ENCODE data around the gene GDI1.

Gene GDI1

DNA sequence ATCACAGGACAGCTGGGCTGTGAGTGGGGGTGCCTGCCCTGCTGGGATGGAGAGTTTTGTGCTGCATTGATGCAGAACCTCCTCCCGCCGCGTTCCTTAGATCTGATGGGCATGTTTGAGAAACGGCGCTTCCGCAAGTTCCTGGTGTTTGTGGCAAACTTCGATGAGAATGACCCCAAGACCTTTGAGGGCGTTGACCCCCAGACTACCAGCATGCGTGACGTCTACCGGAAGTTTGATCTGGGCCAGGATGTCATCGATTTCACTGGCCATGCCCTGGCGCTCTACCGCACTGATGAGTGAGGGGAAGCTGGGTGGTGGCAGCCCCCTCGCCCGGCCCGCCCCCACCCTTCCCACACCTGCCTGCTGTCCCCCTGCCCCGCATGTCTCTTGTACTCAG is 2.9 kb downstream of the GDI1 start:
- DNase-seq, result no peak

- no peak for DNase-seq
Observed at GRCh38 chrX:154440623-154441357, 3.8 kb downstream of the GDI1 start.

DNA sequence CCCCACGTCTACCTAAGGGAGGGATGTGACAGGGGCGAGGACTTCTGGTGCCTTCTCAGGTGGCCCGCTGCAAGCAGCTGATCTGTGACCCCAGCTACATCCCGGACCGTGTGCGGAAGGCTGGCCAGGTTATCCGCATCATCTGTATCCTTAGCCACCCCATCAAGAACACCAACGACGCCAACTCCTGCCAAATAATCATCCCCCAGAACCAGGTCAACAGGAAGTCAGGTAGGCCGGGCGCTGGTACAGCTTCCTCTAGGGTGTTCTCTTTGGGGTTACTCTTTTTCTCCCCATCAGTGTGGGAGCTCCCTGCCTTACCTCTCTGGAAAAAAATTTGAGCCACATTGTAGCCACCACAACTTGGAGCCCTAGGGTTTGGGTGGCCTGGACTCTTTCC is 4.6 kb downstream of the GDI1 start:
- DNase-seq, result no peak

GRCh38 chrX:154441984-154442707 is 5.2 kb downstream of the GDI1 start:
- DNase-seq, result no peak

- no peak for DNase-seq
Observed at GRCh38 chrX:154443479-154443910, 6.5 kb downstream of the GDI1 start.

DNA sequence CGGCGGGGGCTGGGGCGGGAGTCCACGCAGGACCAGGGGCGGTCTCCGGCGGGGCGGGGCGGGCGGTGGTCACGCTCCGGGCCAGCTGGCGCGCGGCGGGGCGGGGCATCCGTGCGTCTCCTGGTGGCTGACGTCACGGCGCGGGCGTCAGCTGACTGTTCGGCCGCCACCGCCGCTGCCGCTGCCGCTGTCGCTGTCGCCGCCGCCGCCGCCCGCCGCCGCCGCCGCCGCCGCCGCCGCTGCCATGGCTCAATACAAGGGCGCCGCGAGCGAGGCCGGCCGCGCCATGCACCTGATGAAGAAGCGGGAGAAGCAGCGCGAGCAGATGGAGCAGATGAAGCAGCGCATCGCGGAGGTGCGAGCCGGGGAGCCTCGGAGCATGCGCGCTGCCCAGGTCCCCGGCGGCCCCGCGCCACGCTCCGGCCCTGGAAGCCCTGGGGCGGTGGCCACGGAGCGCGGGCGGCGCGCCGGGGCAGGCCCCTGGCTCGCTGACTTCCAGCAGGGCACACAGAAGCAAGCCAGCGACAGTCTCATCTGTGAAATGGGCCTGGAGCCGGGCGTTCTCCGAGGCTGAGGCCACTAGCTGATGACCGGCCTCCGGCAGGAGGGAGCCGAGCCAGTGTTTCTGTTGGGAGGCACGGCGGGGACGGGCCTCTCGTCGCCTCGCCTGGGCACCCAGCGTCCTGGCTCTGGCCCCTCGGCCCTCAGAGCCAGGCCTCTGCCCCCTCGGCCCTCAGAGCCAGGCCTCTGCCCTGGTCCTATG is 7.2 kb downstream of the GDI1 start, which contains the start of gene FAM50A:
Gene FAM50A, plus strand, starts transcription at position 150 of the 763 bp plus-strand sequence. Its CDS starts 95 bp downstream, at position 245.
- peak; percentile 72 for DNase-seq

- no peak for DNase-seq
Observed at GRCh38 chrX:154444755-154445246, 7.8 kb downstream of the GDI1 start.

- DNase-seq, result no peak
Observed at GRCh38 chrX:154445776-154446175, 8.8 kb downstream of the GDI1 start.

GRCh38 chrX:154446430-154446829 is 9.5 kb downstream of the GDI1 start:
- no peak for DNase-seq

DNA sequence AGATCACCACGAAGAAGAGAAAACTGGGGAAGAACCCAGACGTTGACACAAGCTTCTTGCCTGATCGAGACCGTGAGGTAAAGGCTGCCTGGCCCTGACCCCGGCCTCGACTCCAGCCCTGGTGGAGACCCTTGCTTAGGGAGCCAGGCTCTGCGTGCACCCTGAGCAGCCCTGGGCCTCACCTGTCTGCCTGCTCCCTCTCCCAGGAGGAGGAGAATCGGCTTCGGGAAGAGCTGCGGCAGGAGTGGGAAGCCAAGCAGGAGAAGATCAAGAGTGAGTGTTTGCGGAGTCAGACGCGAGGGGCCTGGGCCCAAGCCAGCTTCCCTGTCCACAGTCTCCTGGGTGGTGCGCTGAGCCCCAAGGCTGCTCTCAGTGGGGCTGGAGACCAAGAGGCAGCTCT is 11.5 kb downstream of the GDI1 start:
- DNase-seq, result no peak

DNA sequence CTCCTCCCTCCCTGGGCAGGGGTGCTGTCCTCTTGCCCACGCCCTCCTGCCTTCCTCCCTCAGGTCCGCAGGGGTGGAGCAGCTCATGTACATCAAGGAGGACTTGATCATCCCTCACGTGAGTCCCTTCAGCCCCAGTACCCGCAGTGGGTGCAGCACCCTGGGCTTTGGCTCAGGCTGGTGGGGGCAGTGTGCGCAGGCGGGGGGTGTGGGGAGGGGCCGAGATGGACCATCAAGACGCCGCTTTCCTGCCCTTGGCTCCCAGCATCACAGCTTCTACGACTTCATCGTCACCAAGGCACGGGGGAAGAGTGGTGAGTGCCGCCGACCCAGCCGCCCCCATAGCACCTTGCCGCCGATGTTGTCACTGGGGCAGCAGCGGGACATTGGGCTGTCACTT is 12.7 kb downstream of the GDI1 start:
- DNase-seq, result no peak

DNA sequence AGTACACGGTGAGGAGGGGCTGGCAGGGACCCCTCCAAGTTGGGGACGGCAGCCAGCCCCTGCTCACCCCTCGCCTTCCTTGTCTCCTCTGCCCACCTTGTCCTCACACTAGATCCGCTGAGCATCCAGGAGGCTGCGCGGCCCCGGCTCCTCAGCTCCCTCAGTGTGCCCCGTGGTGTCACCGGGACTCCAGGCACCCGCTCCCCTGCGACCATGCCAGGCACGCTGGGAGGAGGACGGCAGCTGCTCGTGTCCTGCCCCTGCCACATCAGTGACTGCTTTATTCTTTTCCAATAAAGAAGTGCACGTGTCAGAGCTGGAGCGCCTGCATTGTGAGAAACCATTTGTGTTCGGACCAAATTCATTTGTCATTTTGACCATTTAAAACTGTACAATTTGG is 13.4 kb downstream of the GDI1 start:
- DNase-seq, result no peak

- DNase-seq, result no peak
Observed at GRCh38 chrX:154452823-154453222, 15.9 kb downstream of the GDI1 start.

DNA sequence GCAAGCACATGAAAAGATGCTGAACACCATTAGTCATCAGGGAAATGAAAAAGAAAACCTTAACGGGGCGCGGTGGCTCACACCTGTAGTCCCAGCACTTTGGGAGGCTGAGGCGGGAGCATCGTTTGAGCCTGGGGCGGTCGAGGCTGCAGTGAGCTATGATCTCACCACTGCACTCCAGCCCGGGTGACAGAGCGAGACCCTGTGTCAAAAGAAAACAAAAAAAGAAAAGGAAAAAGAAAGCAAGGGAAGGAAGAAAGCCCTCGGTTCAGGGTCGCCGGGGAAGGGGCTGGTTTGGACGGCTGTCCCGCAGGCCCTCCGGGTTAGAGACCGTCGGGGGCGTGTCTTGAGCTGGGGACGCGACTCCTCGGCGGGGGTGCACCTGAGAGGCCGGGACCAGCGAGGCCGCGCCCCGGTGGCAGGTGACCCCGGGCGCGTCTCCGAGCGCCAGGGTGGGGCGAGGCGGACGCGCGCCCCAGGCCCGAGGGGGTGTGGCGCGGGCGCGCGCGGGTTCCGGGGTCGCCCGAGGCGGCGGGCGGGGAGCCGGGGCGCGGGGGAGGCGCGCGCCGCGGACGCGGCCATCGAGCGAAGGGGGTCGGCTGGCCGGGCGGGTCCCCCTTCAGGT is 20.6 kb downstream of the GDI1 start:
- DNase-seq, result no peak

DNA sequence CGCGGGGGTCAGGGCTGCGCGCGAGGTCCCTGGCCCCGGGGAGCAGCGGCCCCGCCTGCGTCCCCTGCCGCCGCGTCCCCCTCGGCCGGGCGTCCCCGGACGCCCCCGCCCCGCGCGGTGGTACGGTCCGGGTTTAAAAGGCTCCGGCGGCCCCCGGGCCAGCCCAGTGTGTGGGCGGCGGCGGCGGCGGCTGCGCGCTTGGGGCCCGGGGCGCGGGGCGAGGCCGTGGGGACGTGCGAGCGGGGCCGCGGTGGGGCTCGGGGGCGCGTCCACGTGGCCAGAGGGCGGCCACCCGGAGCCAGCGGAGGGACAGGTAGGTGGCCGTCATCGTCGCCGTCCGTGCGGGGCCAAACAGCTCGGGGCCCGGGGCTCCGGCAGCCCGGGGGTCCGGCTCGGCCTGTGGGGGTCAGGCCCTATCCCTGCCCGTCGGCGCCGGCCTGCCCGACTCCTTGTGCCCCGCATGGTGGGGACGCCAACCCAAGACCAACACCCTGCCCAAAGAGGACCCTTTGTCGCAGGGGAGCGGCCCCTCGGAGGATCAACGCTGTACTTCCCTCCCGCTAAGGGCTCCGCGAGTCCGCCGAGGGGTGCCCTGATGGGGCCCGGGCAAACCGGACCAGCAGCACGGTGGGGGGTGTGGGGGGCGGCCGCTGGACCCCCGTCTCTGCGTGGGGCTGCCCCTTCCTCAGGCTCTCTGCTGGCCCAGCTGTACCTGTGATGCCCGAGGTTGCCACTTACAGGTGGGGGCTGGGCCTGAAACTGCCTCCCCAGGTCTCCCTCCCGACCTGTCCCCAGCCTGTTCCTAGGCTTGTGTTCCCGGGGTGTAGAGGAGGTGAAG is 21.4 kb downstream of the GDI1 start, which contains the start of gene PLXNA3:
Gene PLXNA3, plus strand, starts transcription at position 166 of the 838 bp plus-strand sequence. CDS start 1,903 bp downstream, outside the sequence.
- DNase-seq, result peak; percentile 78

DNA sequence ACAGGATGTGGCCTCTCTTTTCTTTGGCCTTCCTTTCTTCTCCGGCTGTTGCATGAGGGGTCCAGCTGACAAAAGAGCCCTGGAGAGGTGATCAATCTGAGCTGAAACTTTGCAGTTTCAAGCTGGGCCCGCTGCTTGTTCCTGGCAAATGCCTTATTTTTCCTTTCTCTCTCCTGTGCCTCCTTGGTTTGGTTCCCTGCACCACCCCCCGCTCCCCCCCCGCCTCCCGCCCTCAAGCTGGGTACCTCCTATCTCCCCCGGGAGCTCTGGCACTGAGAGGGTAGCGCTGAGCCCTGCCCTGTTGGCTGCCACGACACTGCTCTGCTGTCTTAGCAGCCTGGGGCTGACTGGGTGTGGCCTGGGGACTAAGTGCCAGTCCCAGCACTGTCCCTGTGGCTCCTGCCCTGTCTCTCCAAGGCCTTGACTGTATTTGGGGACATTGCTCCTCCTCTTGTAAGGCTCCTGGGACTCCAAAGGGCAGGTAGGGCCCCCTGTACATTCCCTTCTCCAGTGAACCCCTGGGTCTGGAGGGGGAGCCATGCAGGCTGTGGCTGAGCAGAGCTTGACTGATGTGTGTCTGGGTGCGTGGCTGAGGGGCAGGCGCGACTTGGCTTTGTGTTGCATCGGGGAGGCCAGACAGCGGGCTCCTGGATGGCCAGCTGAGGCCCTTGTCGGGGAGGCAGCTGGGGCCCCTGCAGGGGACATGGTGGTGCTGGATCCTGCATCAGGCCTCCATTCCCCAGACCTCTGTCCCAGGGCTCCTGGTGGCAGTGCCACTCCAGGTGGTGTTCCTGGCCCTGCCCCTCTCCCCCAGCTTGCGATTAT is 22.2 kb downstream of the GDI1 start:
- no peak for DNase-seq

DNA sequence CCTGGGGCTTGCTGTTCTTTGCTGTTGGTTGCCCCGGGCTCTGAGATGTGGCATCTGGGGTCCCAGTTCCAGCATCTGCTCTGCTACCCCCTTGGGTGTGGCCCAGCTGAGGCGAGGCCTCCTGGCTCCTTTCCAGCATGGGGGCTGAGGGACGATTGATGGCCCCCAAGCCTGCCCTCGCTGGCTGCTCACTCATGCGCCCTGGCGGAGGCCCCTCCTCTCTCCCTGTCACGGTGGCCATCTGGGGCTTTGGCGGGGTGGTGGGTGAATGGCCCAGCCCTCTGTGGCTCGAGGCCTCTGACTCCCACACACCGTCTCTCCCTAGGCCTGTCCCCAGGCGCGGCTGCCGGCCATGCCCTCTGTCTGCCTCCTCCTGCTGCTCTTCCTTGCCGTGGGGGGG is 22.9 kb downstream of the GDI1 start:
- DNase-seq, result no peak

DNA sequence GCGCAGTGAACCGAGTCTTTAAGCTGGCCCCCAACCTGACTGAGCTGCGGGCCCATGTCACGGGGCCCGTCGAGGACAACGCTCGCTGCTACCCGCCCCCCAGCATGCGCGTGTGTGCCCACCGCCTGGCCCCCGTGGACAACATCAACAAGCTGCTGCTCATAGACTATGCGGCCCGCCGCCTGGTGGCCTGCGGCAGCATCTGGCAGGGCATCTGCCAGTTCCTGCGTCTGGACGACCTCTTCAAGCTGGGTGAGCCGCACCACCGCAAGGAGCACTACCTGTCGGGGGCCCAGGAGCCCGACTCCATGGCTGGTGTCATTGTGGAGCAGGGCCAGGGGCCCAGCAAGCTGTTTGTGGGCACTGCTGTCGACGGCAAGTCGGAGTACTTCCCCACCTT is 23.4 kb downstream of the GDI1 start:
- DNase-seq, result no peak

GRCh38 chrX:154462396-154462795 is 25.4 kb downstream of the GDI1 start:
- no peak for DNase-seq

- DNase-seq, result no peak
Observed at GRCh38 chrX:154463611-154464220, 26.8 kb downstream of the GDI1 start.
